Occipital lobe (tissue), 2 donors: ENCODE data around the gene SPEN. TPM values are rescaled to one million over a fixed set of nuclear protein-coding genes. Genes with fewer than 3 reads are reported as not detected.

Experiments
- DNase-seq: peaks from one replicate; lab custom pipeline; 2025; lab: John Stamatoyannopoulos, UW
- total RNA-seq: library from RNA; depleted of rRNA; stranded (reverse); fragments of >200 nt; gene quantifications from one replicate; pipeline ENCODE4 v1.2.3, GENCODE V29; 2014

SPEN gene
- total RNA-seq, 1 donor from 2014 or later: 80.0 TPM

GRCh38 chr1:15934211-15935055 is 86.9 kb downstream of the SPEN start:
- DNase-seq: no peak

- no peak for DNase-seq
These were observed 87.8 kb downstream of the SPEN start for GRCh38 chr1:15935056-15935950.

GRCh38 chr1:15936025-15936424 is 88.5 kb downstream of the SPEN start:
- DNase-seq: no peak

GRCh38 chr1:15937146-15937545 is 89.6 kb downstream of the SPEN start:
- no peak for DNase-seq

- DNase-seq: no peak
These were observed 90.2 kb downstream of the SPEN start for GRCh38 chr1:15937706-15938168.

GRCh38 chr1:15938628-15939161 is 91.2 kb downstream of the SPEN start:
- no peak for DNase-seq

GRCh38 chr1:15939181-15940109 is 91.9 kb downstream of the SPEN start:
- DNase-seq: no peak

GRCh38 chr1:15940110-15941043 is 92.9 kb downstream of the SPEN start:
- no peak for DNase-seq

DNA sequence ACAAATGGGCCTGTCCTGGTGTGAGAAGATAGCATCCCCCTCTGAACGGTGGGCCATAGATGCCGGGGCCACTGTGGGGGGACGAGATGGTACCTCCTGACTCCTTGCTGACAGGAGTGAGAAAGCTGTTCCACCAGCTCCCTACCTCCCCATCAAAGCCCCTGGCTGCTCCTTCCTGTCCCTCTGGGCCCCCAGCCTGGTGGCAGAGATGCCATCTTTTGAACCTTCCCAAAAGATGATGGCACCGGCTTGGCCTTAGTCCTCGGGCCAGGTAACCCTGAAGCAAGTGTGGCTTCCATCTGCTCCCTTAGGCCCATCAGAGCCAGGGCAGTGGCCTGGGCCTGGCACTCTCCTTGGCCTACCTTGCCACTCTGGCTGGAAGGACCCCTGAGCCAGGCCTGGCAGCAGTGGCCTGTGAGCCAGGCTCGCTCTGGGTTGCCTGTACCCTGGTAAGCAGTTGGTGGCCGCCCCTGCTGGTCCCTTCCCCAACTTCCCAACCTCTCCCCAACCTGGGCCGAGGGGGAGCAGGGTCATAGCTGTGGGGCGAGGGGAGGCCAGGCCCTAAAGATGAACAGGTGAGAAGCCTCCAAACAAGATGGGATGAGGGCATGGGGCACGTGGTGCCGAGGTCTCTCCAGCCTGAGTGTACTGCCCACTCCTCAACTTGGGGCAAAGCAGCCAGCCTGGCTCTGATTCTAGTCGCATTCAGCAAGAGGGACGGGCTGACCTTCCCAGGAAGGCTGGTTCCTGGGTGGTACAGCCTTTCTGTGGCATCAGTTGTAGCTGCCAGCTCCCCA is 93.7 kb downstream of the SPEN start:
- no peak for DNase-seq

GRCh38 chr1:15941899-15942660 is 94.6 kb downstream of the SPEN start:
- peak; percentile 34 for DNase-seq

DNA sequence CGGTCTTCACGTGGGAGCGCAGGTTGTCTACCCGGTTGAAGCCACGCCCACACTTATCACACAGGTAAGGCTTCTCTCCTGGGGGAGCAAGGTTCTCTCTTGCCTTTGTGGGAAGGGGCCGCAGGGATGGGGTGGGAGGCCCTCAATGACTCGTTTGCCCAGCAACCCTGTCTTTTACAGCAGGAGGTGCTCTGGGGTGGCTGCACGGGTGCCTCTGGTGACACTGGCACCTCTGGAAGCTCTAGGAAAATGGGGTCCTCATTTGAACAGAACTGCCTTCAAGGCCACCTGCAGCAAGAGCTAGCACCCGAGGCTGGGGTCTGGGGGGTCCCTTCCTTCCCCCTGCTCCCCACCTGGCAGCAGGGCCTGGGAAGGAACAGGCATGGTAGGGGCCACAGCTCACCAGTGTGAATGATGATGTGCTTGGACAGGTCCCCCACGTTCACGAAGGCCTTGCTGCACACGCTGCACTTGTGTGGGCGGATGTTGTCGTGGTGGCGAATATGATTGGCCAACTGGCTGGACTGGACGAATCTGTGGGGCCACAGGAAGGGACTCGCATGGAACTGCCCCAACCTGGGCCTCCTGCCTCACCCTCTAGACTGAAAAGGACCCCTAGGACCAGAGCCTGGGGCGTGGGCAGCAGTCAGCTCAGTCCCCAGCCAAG is 95.3 kb downstream of the SPEN start:
- DNase-seq: no peak

- no peak for DNase-seq
These were observed 96.0 kb downstream of the SPEN start for GRCh38 chr1:15943328-15943991.

DNA sequence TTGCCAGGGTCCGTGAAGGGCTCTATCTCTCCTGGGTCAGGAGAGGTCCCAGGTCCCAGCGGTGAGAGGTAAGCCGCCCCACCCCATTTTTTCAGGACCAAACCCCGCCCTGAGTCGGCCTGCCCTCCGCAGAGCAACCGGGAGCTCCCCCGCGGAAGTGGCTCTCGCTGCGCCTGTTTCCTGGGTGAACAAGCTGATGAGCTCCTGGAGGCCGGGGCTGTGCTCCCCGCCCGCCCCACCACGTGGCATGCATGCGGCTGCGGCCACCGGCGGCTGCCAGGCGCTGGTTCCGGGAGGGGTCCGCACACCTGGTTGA is 96.4 kb downstream of the SPEN start:
- no peak for DNase-seq

- DNase-seq: no peak
These were observed 97.0 kb downstream of the SPEN start for GRCh38 chr1:15944308-15945010.

DNA sequence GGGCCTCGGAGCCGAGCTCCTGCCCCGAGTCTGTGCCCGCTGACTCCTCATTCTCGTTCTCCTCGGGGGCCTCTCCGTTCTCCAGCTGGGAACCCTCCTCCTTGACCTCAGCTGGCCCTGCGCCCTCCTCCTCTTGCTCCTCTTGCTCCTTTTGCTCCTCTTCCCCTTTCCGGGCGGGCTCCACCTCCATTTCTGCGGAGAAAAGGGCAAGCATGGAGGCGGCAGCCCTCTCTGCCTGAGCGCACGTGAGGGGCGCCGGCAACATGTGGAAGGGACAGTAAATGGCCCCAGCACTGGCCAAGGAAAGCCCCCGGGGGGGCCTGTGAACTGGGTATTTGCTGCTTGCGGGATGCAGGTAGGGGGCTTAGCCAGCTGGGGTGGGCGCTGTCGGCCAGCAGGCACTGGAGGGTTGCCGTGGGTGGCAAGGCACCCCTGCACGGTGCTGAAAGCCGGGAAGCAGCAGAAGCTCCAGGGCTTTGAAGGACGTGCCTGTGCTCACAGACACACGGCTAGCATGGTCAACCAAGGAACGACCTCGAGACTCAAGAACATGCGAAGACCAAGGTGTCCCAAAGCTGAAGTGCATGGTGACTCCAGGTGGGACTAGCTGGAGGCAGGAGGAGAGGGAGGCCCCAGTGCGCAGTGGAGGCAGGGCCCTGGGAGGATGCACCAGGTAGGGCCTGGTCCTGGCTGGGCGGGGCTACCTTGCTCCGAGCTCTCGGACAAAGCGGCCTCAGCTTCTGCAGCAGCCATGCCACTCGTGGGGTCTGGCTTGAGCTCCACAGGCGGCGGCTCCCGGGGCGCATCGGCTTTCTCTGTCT is 97.7 kb downstream of the SPEN start:
- DNase-seq: no peak
